GM18499 (cell line): ENCODE data around the gene ARID5B.

Experiments
- ATAC-seq: cut with Tn5 transposase; IDR thresholded peaks from one replicate; pipeline ENCODE4 v1.9.1; 2021; ENCODE audit warnings: moderate number of reproducible peaks; ENCODE audit not compliant: insufficient read depth, unreplicated experiment

Gene ARID5B

DNA sequence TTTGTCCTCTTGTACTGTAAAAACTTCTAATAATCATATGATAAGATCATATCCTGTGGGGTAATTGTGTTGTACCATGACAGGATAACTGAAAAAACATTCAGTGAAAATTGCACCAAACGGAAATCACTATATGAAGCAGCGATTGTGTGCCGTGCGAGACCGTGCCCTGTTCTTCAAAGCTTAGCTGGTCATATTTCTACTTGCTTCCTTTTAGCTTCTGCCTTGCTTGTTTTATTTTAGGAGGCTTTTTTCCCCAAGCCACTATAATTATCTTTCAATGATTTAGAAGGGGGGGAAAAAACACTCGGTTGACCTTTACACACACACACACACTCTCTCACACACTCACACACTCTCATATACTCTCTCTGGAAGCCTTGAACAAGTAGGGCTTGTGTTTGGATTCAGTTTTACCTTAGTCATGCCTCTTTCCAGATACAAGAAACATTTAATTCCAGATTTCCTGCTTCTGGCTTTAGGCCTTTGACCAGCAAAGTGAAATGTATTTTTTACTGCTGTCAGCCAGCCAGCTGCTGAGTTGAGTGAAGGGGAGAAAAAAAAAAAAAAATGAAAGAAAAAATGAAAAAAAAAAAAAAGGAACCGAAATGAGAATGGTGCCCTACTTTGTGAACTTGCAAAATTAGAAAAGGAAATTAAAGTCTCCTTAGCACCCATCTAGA lies 181.4 kb downstream of the ARID5B start:
- peak; percentile 31 for ATAC-seq

DNA sequence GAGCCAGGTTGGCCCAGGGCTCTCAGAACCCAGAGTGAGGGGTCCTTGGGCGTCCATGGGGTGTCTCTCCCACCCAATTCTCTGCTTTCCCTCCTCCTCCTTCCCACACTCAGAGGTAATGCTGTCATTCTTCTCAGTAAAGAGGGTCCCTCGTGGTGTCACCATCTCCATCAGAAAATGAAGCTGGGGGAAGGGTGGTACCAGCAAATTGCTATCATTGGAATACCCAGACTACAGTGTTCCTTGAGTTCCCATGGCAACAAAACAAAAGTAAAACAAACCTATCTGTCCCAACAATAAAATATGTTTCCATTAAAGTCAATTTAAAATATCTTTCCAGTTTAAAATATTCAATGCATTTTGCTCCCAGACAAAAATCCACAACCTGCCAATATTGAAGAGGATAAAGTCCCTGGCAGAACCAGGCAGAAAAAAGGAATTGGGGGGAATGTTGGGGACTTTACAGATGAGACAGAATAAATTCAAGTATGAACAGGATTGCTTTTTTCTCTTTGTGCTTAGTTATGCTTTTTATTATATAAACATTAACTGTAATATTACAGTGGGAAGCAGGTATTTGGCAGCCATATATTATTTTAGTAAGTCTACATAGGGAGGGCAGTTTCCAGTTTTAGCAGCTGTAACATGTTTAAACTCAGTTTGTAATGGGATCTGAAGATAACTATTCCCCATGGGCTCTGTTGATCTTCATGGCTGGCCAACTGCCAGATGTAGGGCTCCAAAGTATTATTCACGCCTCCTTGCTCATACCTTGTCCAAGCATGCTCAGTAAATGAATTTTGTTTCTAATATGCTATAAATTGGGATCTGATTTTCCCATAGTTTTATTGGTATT lies 182.1 kb downstream of the ARID5B start:
- ATAC-seq = no peak

DNA sequence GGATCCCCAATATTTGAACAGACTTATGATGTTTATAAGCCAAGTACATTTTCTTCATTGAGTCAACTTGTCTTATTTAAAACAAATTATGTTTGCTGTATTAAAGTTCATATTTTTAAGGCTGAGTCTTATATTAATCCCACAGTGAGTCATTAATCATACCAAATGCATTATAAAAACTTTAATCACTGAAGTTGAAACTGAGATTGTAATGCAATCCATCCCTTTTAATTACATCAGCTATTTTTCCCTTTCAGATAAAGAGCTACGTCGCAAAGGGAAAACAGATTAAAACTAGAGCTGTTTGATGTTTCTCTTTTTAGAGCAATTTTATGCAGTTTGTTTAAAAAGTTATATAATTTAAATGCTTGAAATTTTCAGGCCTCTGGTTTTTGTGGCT lies 183.0 kb downstream of the ARID5B start:
- no peak for ATAC-seq

DNA sequence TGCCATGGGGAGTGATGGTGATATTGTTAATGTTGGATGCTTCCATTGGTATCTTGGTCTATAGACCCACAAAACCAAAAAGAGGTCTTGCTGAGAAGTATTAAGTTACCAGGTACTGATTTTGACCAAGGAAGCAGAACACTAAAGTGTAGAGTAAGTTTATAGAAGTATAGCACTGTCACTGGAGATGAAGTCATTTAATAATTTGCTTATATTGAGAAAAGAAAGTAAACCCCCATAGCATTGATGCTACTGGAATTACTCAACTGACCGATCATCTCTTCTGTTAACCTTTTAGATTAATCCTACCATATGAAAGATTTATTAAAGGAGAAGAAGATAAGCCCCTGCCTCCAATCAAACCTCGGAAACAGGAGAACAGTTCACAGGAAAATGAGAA lies 183.9 kb downstream of the ARID5B start:
- ATAC-seq = no peak

DNA sequence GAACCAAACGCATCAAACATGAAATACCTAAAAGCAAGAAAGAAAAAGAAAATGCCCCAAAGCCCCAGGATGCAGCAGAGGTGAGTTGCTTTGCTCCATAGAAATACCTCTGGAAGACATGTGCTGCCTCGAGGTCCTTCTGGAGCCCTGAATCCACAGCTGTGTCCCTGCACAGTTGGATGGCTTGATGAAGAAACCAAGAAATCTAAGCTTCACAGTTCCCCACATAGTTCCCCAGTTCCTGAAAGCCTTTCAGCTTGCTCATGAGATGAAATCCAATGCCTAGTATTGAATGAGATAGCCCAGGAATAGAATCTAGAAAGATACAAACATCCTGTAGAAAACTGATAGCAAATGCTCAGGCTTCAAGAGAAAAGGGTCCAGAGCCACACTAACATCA lies 184.3 kb downstream of the ARID5B start:
- no peak for ATAC-seq

DNA sequence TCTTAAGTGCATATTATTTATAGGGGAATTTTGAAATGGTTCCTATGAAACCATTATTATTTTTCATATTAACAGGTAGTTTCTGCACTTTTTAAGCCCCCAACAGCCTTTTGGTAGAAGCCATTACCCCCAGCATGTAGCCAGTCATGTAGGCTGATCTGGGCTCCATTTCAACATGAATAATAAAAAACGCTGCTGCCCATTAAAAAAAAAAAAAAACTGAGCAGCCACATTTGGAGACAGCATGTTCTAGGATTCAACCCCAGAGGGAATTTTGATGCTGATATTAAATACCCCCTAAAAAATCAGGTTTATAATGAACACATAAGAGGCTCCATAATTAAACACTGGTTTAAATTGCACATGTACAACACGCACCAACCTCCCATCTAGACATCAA lies 185.8 kb downstream of the ARID5B start:
- no peak for ATAC-seq

DNA sequence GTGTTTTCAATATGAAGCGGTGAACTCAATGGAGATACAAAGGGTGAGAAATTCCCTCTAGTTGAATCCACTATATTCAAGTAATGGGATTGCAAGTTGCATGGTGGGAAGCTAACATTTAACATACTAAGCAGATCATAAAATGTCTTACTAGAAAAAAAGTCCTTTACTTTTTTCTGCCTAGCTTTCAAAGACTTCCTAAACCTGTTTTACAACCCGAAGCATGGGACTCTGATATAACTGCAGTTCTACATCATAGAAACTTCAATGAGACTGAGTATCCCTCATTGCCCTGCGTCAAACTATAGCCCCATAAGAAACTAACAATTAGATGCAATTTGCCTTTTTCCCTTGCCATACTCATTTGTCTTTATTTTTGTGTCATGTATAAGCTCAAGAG lies 187.3 kb downstream of the ARID5B start:
- ATAC-seq = no peak

DNA sequence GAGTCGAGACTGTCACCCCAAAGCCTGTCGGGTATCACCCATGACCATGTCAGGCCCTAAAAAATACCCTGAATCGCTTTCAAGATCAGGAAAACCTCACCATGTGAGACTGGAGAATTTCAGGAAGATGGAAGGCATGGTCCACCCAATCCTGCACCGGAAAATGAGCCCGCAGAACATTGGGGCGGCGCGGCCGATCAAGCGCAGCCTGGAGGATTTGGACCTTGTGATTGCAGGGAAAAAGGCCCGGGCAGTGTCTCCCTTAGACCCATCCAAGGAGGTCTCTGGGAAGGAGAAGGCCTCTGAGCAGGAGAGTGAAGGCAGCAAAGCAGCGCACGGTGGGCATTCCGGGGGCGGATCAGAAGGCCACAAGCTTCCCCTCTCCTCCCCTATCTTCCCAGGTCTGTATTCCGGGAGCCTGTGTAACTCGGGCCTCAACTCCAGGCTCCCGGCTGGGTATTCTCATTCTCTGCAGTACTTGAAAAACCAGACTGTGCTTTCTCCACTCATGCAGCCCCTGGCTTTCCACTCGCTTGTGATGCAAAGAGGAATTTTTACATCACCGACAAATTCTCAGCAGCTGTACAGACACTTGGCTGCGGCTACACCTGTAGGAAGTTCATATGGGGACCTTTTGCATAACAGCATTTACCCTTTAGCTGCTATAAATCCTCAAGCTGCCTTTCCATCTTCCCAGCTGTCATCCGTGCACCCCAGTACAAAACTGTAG lies 191.0 kb downstream of the ARID5B start:
- no peak for ATAC-seq

DNA sequence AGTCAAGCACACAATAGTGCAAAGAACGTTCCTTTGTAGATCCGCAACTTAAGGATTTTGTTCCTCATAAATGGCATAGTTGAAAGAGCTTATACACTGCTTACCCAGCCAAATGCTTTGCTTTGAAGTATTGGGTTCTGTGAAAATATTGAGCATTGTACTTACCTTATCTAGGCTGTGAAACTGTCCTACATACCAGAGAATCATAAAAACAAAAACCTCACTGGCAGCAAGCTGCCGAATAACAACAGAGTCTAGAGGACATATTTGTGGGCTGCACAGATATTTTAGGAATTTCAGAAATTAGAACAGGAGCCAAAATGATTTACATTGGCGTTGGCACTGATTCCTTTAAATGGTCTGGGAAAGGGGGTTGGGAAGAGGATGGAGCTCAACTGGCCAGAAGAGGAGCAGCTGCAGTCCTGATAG lies 192.4 kb downstream of the ARID5B start:
- ATAC-seq = no peak

DNA sequence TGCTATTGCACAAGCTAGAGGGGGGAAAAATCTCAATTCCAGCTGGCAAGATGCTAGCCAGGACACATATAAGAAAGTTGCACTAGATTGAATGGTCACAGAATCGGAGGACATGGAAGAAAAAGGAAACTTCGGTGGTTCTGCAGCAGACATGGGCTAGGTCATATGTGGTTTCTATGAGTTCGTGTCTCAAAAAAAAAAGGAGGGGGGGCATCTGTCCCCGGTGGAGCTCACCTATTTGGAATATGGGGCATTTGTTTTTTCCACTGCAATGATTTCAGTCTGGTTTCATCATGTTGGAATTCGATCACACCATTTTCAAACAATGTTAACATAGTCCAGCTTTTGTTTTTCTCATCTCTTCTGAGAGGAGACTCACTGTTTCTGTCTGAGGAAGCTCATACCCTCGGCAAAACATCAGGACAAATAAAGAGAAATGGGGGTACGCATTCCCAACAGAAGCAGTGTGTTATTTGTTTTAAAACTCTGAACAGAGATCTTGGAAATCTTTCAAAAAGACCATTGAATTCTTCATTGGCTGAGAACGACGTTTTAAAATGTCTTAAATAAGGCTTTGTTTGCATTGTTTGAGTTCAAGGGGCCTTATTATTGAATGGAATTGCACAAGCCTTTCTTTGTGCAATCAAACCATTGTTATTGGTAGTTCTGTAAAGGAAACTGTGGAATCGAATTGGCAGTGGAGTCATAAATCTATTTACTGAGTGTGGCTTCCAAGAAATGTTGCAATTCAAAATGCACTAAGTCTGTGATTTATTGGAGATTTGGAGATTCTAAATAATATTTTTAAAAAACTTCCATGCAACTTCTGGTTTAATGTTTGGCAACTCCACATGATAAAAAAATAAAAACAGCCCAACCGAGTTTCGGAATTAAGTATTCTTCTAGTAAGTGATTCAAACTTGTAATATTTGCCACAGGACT lies 194.0 kb downstream of the ARID5B start:
- ATAC-seq = no peak

DNA sequence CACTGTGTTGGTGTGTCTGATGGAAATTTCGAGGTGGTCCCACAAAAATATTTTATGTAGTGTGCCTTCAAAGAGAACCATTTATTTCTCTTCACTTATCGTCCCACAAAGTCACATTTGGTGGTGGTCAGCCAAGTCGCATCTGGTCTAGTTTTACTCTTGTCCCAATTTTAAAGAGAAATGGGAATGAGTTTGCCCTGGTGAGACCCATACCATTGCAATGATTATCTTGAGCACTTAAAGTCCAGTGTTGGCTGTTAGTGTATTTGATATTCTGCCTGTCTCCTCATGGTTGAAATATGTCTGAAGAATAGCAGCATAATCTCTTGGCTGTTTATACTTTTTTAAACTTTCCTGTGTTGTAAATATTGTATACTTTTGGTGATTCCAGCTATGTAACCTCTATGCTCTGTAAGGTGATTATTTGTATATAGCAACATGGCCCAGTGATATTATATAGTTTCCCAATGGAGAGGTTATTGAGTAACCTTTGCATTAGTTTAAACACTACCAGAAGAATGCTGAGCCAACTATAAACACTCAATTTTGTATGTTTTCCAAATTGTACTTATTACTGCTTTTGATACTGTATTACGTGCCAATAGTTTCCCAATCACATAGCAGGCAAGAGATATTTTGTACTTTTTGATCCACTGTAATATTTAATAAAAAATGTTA lies 194.9 kb downstream of the ARID5B start:
- ATAC-seq = no peak

DNA sequence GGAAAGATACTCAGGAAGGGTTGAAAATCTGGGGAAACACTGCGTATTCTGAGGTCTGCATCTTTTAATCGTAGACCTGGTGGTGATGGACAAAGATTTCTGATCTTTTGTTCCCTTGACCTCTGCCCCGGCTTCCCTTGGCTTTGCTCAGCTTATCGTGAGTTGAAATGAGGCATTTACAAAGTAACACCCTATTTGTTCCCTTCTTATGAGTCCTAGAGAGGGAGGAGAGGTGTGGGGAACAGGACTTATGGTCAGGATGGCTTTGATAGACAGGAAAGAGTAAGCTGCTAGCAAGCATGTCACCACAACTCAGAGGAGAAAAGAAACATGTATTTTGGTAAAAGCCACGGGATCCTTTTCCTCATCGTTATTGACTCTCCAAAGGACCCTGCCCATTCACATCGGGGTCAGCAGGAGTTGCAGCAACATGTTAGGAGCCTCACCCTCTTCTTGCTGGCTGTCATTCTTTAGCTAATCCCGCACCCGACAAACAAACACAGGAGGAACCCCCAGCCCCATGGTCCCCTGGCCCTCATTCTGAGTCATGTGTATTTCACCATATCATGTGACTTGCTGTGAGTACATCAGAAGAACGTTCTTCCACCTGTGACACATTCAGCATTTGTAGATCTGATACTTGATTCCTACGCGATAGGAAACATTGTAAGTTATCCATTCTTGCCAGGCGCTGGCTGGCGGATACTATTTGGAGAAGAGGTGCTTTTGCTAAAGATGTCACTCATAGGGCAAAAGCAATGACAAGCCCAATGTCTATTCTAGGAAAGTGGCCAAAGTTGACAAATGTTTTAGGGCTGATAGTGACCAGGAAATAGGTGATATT lies 197.0 kb downstream of the ARID5B start:
- no peak for ATAC-seq

DNA sequence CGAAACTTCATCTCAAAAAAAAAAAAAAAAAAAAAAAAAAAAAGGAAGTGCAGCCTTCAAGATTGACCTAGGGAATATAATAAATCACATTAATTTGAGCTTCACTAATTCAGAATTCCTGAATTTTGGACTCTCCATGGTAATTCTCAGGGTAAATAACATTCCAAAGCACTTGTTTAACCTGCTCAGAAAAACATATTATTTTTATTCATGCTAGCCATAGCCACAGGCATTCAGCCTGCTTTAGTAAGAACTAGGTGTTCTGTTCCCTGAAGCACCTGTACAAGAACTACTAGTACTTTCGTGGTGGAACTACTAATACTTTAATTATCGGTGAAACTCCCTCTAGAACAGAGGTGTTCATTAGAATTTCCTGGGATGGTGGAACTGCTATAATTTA lies 197.8 kb downstream of the ARID5B start:
- no peak for ATAC-seq

DNA sequence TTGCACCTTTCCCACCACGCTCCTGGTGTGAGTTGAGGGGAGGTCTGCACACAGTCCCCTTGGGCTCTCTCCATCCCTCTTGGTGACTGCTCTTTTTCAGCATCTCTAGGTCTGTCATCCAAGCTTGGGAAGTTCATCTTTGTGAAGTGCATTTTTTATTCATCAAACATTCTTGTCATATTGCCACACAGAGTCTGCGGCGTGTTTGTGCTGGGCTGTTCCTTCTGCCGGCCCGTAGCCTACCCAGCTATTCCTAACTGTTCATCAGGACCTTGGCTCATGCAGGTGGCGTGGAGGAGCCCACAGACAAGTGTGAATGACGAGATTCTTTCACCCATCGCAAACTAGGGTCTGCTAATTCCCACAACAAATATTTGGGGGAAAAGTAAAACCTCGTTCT lies 202.4 kb downstream of the ARID5B start:
- no peak for ATAC-seq

DNA sequence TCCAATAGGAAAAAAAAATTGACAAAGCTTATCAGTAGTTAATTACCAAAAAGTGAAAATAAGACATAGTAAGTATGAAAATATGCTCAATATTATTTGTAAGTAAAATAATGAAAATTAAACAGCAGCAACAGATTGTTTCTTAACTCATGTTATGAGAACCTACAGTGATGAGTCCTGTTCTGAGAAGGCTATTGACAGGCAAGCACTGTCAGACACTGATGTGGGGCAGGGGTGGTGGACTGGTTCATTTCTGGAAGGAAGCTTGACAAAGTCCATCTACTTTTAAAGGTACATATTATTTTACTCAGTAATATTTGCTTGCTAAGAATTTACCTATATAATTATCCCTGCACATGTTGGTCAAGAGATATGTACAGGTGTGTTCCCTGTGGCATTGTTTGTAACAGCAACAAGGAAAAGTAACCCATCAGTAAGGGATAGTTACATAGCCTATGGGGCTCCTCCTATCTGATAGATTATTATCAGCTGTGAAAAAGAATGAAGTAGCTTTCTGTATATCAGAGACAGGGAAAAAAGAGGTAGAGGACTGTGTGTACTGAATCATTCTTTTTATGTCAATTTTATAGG lies 205.5 kb downstream of the ARID5B start:
- no peak for ATAC-seq

DNA sequence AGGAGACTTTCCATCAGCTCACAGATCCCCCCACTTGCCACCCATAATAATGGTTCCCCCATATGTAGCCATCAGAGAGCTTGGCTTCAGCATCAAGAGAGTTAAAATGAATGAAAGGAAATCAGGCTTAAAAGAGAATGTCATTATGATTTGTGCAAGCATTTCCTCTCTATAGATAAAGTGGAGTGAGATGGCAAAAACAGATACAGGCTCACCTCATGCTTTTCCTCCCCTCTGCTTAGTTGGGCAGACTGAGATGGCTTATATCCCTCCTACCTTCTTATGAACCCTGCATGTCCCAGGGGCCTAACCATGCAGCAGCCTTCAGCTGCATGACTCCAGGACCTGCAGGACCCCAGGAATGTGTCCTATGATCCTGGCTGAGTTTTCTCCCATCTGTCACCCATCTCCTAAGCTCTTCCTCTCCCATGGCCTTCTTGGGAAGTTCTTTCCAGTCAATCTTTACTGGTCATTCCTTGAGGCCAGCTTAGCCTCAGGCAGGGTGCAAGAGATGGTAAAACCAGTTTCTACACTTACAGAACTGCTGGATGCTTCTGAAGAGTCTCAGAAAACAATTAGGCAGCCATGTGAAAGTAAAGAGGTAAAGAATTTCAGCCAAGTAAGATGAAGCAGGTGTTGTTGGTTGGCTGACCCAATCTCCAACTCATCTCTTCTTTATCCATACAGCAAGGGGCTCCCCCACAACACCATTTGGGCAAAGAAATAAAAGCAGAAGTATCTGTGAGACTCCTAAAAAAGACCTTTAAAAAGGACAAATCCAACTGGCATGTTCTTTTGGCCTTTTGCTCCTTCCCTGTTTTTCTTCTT lies 207.5 kb downstream of the ARID5B start:
- no peak for ATAC-seq

DNA sequence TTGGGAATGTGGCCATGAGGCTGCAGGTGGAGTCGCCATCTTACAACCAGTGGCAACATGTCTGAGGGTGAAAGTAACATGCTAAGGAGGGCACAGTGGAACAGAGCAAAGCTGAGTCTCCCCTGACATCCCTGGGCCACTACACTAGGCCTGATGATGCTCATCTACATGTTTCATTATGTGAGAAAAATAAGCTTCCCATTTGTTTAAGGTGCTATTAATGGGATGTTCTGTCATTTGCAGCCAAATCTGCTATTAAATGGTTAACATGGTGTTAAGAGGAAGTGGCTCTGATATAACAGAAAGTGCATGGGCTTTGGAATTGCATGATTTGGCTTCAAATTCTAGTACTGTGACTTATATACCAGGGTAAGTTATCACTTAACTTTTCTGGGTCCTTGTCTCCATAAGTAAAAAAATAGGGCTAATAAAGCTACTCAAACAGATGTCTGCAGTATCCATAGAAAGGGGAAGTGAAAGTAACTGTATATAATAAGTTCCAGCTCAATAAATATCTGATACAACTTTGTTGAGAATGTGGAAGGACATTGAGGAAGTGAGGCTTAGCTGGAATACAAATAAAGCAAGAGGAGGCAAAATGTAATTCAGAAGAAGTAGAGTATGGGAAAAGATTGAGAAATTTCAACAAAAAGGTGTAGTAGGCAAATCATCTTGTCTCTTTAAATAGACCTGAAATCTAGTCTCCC lies 208.2 kb downstream of the ARID5B start:
- peak; percentile 87 for ATAC-seq
